Left hindlimb (tissue), 1 donor: ENCODE data around the gene TTYH1.
"Not testable (repeated sequence)": the region's sequence is repeated elsewhere in the genome, so short reads cannot be mapped to it uniquely, and the experiment has no call there.

ENCODE experiments used
- DNase-seq: peaks from one replicate; pipeline ENCODE4 v3.0.0-alpha.2; 2018

The TTYH1 gene

DNA sequence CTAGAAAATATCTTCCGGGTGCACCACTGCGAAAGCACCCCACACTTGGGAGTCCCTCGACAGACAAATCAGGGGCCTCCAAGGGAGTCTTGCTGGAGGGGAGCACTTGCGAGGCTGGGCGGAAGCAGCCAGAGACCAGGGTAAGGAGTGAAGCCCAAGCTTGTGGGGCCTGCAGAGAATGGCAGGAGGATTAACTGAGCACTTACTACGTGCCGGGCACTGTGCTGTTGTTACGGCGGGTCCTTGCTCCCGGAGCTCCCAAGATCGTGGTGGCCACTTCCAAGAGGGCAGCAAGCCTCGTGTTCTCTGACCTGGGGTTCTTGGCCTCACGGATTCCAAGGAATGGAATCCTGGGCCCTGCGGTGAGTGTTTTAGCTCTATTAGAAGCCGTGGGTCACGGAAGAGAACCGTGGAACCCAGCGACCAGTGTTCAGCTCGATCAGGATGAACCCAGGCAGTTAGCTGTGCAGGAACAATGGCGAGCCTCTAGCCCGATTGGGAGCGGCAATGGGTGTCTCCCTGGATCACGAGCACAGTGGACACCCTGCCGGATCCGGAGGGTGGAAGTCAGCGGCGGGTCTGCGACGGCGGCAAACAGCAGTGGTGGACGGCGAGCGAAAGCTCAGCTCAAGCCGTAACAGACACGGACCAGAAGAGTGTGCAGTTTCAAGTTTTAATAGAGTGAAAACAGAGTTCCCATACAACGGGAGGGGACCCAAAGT is 9.6 kb downstream of the TTYH1 start:
- no peak for DNase-seq

DNA sequence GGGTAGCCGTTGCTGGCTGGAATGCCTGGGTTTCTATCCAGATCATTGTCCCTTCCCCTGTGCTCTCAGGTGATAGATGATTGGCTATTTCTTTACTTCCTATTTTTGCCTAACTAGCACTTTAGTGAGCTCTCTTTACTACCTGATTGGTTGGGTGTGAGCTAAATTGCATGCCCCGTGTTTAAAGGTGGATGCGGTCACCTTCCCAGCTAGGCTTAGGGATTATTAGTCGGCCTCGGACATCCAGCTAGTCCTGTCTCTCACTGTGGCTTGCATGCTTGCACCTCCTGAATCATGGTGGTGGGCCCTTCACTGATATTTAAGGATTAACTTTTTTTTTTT is 10.1 kb downstream of the TTYH1 start:
- no peak for DNase-seq

DNA sequence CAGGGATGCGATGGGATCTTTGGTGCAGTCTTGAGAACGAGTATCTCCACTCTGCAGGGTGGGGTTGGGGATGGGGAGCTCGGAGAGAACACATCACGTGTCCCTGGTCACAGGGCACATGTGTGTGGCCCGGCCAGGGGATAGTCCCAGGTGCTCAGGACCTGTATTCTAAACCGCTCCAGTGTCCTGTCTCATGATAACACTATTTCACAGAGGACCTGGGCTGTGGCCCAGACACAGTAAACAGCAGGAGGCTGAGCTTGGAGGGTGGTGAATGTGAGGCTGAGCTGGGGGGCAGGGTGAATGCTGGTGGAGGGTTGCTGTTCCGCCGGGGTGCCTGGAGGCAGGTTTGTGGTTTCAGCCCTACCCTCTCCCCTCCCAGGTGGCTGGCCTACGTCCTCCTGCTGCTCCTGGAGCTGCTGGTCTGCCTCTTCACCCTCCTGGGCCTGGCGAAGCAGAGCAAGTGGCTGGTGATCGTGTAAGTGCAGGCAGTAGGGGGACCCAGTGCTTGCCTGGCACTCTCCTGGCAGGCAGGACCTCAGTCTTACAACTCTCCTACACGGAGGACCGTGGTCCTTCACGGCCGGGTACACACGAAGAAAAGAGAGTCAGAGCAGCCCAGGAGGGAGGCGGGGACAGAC is 11.1 kb downstream of the TTYH1 start:
- DNase-seq, result no peak

DNA sequence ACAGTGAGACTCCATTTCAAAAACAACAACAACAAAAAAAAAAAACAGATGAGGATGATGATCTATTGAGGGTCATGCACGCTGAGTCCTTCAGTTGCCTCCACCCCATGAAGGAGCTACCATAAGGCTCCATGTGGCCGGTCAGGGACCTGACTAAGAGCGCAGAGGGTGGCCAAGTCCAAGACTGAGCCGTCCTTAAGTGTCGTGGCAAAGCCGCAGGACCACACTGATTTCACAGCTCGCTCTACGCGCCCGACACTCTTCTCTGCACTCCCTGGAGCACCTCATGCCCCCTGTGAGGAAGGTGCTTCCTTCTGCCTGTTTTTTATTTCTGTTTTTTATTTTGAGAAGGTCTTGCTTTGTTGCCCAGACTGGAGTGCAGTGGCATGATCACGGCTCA is 12.3 kb downstream of the TTYH1 start:
- DNase-seq, result no peak

DNA sequence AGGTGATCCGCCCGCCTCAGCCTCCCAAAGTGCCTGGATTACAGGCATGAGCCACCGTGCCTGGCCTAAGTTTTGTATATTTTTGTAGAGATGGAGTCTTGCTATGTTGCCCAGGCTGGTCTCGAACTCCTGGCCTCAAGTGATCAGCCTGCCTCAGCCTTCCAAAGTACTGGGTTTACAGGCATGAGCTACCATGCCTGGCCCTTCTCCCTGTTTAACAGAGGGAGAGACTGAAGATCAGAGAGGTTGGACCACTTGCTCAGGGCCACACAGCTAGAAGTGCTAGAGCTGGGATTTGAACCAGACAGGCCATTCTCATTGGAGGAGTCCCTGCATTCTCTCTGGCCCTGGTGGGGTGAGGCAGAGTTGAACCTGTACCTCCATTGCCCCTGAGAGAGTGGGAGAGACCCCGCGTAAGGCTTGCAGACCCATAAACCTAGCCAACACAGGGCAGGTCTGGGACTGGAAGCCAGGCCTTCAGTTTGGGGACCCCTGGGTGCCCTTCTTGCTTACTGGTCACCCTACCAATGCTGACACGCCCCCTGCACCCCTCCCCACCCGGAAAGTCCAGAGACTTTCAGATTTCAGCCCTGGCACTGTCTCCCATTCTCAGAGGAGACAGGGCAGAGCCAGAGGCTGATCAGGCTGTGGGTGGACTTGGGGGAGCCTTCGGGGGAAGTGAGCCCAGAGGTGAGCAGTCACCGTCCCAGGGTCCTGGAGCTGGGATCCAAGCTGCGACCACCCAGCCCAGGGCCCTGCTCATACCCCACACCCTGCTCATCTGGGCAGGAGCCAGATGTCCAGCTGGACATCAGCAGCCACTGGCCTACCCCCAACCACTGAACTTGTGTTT is 13.3 kb downstream of the TTYH1 start:
- DNase-seq, result no peak

DNA sequence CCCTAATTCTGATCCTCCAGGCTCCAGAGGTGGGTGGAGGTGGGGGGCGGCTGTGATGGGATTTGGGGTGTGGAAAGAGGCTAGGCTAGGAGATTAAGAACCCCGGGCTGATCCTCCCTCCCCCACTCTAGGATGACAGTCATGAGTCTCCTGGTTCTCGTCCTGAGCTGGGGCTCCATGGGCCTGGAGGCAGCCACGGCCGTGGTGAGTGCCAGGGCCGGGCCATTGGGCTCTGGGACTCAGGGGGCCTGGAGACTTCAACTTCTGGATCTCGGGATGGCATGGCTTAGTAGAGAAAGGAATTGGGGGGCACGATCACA is 13.9 kb downstream of the TTYH1 start:
- no peak for DNase-seq

DNA sequence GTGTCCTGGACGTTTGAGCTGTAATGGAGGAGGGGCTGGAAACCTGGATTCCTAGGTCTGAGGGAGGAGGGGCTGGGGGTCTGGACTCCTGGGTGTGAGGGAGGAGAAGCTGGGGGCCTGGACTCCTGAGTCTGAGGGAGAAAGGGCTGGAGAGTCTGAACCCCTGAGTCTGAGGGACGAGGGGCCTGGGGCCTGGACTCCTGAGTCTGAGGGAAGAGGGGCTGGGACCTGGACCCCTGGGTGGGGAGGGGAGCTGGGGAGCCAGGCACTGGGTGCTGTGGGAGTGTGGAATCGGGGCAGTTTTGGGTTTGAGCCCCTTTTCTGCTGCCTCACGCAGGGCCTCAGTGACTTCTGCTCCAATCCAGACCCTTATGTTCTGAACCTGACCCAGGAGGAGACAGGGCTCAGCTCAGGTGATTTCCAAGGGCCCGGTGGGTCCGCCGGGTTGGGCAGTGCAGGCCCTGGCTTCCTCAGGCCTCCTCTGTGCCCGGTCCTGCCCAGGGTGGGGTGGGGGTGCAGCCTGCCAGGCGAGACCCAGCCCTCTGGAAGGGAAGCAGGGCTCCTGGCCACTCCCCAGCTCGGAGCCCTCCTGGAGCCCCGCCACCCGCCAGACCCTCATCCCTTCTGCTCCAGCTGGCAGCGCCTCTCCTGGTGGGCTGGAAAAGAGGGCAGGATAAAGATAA is 14.4 kb downstream of the TTYH1 start:
- DNase-seq, result no peak

DNA sequence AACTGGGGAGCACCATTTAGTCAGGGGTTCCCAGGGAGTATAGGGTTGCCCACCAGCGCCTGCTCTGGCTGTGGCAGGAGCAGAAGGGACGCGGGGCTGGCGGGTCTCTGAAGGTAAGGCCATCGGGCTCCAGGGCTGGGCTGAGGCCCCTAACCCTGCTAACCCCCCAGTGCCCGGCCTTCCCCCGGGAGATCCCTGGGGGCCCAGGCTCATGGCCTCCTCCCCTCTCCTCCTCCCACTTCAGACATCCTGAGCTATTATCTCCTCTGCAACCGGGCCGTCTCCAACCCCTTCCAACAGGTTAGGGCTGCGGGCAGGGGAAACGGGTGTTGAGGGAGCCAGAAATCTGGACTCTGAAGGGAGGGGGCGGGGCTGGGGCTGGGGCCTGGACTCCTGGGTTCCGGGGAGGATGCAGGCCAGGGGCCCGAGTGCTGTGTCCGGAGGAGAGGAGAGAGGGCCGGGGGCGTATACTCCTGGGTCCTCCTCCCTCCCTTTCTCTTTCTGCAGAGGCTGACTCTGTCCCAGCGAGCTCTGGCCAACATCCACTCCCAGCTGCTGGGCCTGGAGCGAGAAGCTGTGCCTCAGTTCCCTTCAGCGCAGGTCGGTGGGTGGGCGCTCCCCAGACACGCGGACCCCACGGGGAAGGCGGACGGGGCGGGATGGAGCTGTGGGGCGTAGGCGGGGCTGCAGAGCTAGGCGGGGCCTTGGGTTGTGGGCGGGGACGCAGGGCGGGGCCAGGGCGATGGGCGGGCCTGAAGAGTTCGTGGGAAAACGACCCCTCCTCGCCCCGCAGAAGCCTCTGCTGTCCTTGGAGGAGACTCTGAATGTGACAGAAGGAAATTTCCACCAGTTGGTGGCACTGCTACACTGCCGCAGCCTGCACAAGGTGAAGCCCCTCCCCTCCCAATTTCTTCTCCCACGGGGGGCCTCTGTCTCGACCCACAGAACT is 15.3 kb downstream of the TTYH1 start:
- no peak for DNase-seq

DNA sequence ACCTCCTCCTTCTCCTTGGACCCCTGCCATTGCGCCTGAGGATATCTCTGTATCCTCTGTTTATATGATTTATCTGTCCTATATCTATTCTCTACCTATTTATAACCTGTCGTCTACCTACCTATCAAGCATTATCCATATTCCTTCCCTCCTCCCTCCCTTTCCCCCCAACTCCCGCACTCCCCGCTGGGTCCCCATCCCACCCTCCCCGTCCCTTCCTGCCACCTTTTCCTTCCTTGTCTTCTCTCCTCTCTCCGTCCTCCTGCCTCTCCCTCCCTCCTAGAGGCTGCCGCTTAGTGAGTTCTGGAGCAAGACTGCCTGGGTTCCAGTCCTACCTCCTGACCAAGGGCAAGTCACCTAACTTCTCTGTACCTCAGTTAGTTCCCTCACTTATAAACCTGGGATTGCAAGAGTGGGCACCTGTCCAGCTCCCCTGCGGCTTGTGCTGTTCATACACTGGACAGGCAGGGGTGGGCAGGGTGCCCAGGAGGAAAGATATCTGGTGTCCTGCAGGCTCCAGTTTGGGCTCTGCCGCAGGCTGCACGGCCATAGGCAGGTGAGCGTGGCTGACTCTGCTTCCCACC is 16.1 kb downstream of the TTYH1 start:
- no peak for DNase-seq

DNA sequence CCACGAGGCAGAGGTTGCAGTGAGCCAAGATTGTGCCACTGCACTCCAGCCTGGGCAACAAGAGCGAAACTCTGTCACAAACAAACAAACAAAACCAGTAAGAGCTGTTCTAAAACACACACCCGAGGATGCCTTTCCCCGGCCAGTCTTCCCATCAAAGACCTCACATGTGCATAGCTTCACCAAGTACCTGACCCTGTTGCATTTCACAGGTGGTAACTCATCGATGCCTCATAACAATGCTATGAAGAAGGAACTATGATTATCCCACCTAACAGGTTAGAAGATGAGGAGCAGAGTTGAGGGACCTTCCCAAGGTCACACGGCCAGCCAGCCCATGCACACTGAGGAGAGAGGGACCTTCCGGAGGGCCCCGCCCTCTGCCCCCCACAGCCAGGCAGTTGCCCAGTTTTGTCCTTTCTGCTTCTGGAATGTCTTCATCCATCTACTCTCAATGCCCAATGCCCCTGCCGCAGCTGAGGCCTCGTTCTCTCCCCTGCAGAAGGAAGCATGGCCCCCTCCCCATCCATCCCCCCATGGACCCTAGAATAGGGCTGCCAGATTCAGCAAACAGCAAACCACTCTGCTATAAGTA is 17.0 kb downstream of the TTYH1 start:
- DNase-seq, result no peak

DNA sequence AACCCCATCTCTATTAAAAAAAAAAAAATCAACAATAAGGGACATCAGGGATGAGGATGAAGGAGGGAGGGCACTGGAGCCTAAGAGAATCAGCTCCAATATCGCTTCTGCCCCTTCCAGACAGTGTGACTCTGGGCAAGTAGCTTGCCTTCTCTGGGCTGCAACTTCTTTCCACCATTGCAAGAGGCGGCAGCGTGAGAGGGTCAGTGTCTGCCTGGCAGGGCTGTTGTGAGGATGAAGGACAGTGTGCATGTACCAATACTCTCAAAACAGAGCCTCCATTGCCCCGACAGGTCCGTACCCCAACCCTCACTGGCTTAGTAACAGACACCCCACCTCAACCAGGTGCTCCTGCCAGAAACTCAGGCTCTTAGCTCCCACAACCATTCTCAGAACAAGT is 18.4 kb downstream of the TTYH1 start:
- no peak for DNase-seq

DNA sequence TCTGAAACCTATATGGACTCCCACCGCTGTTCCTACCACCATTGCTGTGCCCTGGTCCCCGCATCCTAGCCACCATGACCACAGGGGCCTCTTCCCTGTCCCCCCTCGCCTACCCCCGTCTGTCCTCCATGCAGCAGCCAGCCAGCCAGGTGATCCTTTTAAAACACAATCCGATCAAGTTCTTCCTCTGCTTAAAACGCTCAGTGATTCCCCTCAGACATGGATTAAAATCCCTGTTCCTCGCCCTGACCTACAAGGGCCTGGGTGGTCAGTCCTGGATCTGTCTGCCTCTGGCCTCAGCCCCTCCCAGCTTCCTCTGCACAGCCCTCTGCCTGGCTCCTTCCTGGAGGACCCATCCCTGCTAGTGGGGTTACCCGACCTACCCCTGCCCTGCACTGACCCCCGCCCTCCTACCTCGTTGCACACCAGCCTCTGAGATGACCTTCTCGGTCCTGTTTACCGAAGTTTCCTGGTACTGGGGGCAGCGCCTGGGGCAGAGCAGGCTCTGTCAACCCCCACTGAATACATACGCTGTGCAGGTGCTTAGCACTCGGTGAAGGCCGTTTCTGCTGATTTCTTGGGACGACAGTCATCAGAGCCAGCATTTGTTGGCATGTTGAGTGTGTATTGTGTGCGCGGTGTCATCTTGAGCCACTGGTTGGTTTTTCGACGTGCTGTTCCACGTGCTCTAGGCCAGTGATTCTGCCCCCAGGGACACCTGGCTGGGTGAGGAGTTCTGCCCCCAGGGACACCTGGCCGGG is 19.0 kb downstream of the TTYH1 start:
- DNase-seq, result no peak

DNA sequence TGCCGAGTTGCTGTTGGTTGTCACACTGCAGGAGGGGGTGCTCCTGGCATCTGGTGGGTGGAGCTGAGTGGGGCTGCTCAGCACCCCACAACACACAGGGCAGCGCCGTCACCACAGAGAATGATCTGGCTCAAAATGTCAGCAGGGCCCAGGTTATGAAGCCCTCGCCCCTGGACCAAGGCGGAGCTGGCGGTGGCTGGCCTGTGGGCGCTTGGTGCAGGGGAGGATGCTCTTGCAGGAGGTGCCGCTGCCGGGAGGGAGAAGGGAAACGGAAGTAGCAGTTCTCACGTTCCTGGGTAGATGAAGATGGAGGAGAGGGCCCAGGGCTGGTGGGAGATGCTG is 19.6 kb downstream of the TTYH1 start:
- DNase-seq, result no peak

DNA sequence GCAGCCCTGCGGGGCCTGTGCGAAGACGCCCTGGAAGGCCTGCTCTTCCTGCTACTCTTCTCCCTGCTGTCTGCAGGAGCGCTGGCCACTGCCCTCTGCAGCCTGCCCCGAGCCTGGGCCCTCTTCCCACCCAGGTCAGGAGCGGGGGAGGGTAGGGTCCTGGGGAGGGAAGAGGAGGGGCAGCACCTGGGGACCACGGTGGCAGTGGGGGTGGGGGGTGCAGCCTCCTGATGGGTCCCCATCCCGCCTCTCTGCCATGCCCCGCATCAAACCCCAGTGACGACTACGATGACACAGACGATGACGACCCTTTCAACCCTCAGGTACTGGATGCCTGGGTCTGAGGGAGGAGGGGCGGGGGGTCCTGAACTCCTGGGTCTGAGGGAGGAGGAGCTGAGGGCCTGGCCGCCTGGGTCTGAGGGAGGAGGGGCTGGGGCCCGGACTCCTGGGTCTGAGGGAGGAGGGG is 20.3 kb downstream of the TTYH1 start:
- DNase-seq, result no peak

DNA sequence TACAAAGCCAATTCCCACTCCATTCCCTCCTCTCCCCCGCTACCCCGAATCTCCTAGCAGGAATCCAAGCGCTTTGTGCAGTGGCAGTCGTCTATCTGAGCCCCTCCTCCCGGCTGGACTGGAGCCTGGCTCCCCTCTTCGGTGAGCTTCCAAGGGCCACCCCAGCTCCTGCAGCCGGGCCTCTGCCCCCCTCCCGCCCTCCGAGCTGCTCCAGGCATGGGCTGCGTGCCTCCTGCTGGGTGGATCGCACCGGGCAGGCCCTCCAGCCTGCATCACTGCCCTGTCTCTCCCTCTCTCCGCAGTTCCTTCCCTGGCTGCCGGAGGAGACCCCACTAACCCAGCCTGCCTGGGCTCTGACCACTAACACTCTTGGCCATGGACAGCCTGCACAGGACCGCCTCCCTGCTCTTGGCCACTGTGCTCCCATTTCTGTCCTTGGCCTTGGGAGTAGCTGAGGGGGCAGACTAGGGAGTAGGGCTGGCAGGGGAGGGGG is 20.8 kb downstream of the TTYH1 start:
- no peak for DNase-seq

DNA sequence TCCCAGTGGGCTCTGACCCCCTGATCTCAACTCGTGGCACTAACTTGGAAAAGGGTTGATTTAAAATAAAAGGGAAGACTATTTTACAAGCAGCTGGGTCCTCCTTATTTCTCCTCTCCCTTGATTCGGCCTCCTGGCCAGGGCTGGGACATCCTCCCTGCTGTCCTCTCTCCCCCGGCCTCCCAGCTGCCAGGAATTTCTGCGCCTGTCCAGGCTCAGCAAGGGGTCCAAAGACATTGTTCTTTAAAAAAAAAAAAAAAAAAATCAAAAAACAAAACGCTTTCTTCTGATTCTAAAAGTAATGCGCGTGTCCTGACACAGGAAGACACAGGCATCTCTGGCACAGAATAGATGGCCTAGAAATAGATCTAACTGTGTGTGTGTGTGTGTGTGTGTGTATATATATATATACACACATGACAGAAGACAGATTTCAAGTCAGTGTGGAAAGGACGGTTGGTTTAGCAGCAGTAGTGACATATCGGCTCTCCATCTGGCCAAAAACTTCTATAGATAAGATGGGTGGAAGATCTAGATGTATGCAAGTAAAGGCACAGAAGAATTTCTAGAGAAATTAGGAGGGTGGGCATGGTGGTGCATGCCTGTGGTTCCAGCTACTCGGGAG is 21.5 kb downstream of the TTYH1 start:
- no peak for DNase-seq

DNA sequence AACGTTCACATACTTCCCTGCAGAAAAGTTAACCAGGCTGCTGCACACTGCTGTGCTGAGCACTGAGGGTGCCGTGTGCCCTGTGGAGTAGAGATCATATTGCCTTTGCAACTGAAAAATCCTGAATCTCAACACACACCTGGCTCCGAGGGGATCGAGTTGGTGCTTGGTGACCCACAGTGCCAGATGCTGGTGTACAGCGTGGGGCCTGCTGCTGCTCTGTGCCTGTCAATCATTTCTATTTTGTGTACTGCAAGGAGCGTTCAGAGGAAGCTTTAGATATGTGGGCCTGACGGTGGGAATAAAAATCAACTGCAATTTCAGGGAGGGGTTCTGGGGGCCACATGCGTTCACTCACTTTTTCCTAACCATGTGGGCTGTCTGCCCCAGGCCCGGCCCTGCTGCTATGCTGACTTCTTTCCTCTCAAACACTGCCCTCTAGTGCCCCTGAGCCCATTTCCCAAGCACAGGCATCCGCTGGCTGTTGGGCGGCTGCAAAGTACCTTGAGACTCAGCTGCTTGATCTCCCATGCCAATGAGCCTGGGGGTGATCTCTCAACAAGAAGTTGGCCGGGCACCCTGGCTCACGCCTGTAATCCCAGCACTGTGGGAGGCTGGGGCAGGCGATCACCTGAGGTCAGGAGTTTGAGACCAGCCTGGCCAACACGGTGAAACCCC is 24.0 kb downstream of the TTYH1 start:
- peak; percentile 33 for DNase-seq

DNA sequence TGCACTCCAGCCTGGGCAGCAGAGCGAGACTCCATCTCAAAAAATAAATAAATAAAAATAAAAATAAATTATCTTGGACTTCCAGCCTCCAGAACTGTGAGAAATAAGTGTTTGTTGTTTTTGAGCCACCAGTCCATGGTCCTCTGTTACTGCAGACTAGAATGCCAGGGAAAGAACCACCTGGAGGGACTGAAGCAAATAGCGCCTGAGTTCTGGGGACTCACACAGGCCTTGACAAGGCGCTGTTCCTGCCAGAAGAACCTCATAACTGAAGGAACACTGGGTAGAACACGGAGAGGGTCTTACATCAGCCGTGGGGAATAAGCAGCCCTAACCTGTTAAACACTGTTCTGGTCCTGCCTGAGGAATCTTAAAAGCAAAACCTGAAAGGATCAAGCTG is 25.4 kb downstream of the TTYH1 start:
- no peak for DNase-seq

DNA sequence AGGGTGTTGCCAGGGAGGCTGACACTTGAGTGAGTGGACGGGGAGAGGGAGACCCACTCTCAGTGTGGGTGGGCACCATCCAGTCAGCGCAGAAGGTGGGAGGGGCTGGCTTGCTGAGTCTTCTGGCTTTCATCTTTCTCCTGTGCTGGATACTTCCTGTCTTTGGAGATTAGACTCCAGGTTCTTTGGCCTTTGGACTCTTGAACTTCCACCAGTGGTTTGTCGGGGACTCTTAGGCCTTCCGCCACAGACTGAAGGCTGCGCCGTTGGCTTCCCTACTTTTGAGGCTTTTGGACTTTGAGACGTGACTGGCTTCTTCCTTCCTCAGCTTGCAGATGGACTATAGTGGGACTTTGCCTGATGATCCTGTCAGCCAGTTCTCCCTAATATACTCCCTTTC is 29.5 kb downstream of the TTYH1 start:
- no peak for DNase-seq

DNA sequence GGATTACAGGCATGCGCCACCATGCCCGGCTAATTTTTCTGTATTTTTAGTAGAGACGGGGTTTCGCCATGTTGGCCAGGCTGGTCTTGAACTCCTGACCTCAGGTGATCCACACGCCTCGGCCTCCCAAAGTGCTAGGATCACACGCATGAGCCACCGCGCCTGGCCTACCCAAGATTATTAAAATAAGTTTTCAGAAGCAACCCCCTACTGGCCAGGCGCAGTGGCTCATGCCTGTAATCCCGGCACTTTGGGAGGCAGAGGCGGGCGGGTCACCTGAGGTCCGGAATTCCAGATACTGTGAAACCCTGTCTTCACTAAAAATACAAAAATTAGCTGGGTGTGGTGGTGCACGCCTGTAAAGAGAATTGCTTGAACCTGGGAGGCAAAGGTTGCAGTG is 31.1 kb downstream of the TTYH1 start:
- DNase-seq, result not testable (repeated sequence)
